GM18511 (cell line): ENCODE data around the gene BABAM1.

Experiments
- ATAC-seq: cut with Tn5 transposase; IDR thresholded peaks from one replicate; pipeline ENCODE4 v1.9.1; 2021; ENCODE audit warnings: mild to moderate bottlenecking, moderate library complexity; ENCODE audit not compliant: unreplicated experiment

Gene BABAM1

GRCh38 chr19:17321655-17322489 is 54.6 kb downstream of the BABAM1 start:
- ATAC-seq = no peak

DNA sequence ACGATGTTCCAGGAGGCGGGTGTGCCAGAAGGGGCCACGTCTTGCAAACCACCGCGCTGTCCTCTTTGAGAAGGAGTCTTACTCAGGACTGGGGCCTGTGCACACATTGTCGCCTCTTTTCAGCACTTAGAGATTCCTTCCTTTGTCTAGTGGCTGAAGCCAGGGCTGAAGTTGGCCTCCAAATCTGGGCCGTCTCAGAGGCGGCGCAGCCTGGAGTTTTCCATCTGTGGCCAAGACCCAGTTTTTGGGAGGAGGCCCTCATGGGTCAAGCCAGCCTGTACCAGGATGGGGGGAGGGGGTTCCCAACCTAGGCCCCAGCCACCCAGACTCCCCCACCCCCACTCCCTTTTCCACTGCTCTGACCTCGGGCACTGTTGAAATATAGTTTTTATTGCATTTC is 55.6 kb downstream of the BABAM1 start:
- no peak for ATAC-seq

DNA sequence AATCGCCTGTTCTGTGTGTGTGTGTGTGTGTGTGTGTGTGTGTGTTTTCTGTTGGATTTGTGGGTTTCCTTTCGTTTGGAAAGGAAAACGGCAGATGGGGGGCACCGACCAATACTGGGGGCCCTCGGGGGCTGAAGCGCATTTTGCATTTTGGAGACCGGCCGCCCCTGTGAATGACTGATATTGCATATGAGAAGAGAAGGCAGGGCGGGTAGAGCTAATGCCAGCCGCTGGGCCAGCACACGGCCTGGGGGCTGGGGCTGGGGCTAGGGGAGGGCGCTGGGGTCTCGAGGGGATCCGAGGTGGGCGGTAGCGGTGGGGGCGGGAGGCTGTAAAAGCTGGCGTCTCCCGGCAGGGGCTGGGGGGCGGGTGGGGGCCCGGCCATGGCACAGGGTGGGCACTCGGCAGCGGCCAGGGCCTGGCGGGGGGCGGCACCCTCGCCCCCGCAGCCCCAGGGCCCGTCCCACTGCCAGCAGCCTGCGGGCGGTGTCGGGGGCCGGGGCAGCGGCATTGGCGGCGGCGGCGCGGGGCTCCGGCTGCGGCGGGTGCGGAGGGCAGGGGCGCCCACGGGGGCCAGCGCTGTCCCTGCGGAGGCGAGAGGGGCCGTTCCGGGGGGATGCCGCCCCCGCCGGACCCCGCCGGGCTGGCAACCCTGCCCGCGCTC is 56.2 kb downstream of the BABAM1 start:
- ATAC-seq = no peak

DNA sequence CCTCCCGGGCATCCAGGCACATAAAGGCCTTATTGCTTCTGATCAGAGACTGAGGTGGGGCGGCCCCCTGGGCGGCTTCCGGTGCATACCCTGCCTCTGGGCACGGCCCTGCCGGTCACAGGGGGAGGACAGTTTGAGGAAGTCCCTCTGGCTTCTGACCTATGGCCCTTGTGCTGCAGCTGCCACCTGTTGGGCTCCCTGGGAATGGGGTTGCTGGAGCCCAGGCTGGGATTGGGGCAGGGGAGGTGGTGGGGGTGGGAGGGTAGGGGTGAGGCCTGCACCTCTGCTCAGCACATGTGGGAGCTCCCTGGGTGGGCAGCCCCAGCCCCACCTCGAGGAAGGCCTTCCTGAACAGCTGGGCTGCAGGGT is 56.7 kb downstream of the BABAM1 start:
- no peak for ATAC-seq

- no peak for ATAC-seq
Measured at GRCh38 chr19:17324357-17325114, 57.3 kb downstream of the BABAM1 start.

DNA sequence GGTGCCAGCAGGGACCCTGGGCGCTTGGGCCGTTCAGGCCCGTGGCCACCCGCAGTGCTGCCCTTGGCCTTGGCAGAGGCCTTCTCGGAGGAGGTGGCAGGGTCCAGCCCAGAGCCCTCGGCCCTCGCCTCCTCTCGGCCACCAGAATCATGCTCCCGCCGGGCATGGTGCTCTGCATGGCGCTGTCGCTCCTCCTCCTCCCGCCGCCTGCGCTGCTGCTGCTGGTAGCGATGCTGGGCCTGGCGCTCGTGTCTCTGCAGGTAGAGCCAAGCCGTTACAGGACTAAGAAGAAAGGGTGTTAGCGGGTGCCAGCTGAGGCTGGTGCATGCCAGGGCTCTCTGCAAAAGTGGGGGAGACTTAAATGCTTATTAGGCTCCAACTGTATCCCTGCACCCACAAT is 57.9 kb downstream of the BABAM1 start:
- ATAC-seq = no peak

GRCh38 chr19:17325881-17326594 is 58.8 kb downstream of the BABAM1 start:
- no peak for ATAC-seq

DNA sequence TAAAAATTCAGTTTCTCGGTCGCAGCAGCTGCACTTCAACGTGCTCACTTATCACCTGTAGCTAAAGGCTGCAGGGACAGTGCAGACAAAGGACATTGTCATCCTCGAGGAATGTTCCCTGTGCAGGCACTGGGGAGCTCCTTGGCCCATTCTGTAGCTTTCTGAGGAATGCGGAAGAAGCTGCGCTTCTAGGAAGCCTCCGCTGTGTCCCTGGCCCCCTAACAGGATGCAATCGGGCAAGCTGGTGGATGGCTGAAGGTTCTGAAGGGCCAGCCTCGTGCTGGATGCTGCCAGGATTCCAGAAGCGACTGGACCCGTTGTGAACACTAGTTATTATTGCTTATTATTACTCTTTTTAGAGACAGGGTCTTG is 59.3 kb downstream of the BABAM1 start:
- ATAC-seq = no peak

GRCh38 chr19:17327068-17327653 is 59.9 kb downstream of the BABAM1 start:
- no peak for ATAC-seq

GRCh38 chr19:17327654-17328516 is 60.6 kb downstream of the BABAM1 start:
- ATAC-seq = no peak
